ENCODE measurements around the gene OTULIN.

OTULIN gene

DNA sequence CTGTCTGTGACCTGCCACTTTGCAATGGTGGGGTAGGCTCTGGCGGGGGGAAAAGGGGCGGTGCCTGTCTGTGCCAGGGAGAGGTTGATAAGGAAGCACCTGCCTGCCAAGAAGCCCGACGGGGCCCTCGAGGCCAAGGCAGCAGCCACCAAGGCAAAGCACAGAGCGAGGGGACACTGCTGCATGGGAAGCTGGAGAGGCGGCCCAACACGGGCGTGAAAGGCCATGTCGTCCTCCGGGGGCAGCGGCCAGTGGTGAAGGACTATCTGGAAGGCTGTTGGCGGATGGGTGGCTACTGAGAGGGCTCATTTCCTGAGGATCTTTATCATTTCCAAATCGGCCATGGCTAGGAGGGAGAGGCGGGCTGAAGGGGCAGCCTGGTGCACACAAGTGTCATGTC is 66.4 kb downstream of the OTULIN start:
- Histone ChIP-seq H3K4me1 (ENCODE audit: low read depth, poor library complexity, severe bottlenecking) (peaks cover 6% of the 10 kb centered on the region), H2AFZ (ENCODE audit: low read depth) (no peak overlapping the region), H4K20me1 (ENCODE audit: insufficient read depth) (no peaks in the 10 kb centered on the region), H3K4me2 (no peak overlapping the region), H3K79me2 (ENCODE audit: insufficient read depth, low read depth) (no peaks in the 10 kb centered on the region), H3K27me3 (ENCODE audit: insufficient read depth, low read depth) (no peaks in the 10 kb centered on the region), H3K36me3 (ENCODE audit: insufficient read depth) (no peaks in the 10 kb centered on the region), H3K4me3 (IDR thresholded peaks at IDR 0.05; ENCODE audit: insufficient read depth, low read depth, low read length) (no peak overlapping the region), H3K9ac (no peak overlapping the region), H3K27ac (no peak overlapping the region)
- TF ChIP-seq, protein P1, sequence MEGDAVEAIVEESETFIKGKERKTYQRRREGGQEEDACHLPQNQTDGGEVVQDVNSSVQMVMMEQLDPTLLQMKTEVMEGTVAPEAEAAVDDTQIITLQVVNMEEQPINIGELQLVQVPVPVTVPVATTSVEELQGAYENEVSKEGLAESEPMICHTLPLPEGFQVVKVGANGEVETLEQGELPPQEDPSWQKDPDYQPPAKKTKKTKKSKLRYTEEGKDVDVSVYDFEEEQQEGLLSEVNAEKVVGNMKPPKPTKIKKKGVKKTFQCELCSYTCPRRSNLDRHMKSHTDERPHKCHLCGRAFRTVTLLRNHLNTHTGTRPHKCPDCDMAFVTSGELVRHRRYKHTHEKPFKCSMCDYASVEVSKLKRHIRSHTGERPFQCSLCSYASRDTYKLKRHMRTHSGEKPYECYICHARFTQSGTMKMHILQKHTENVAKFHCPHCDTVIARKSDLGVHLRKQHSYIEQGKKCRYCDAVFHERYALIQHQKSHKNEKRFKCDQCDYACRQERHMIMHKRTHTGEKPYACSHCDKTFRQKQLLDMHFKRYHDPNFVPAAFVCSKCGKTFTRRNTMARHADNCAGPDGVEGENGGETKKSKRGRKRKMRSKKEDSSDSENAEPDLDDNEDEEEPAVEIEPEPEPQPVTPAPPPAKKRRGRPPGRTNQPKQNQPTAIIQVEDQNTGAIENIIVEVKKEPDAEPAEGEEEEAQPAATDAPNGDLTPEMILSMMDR (conservative IDR thresholded peaks at IDR 0.05; ENCODE audit: low read depth, low read length): no peak

GRCh38 chr5:14732991-14733390 is 68.5 kb downstream of the OTULIN start:
- Histone ChIP-seq H3K4me3 (IDR thresholded peaks at IDR 0.05; ENCODE audit: insufficient read depth, low read depth, low read length) (no peak overlapping the region), H4K20me1 (ENCODE audit: insufficient read depth) (no peaks in the 10 kb centered on the region), H3K4me1 (ENCODE audit: low read depth, poor library complexity, severe bottlenecking) (no peaks in the 10 kb centered on the region), H3K27ac (no peak overlapping the region), H3K36me3 (ENCODE audit: insufficient read depth) (no peaks in the 10 kb centered on the region), H2AFZ (ENCODE audit: low read depth) (no peak overlapping the region), H3K27me3 (ENCODE audit: insufficient read depth, low read depth) (no peaks in the 10 kb centered on the region), H3K4me2 (no peak overlapping the region), H3K79me2 (ENCODE audit: insufficient read depth, low read depth) (no peaks in the 10 kb centered on the region), H3K9ac (no peak overlapping the region)
- TF ChIP-seq, protein P1 (conservative IDR thresholded peaks at IDR 0.05; ENCODE audit: low read depth, low read length): no peak

DNA sequence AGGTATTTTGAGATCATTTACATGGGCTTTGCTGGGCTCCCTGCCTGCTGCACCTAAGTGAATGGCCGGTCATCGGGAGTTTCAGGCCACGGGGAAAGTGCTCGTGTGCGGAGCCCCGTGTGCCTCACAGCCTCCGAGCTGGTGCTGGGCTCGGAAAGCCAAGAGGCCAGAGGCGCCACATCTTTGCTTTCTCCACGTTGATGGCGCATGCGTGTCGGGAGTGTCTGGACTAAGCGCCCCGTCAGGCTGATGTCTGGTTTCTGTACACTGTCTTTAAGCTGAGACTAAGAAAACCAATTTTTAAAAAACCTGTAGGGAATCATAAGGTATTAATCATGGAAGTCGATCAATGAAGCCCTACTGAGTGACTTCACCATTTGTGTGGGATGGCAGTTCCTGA is 69.1 kb downstream of the OTULIN start:
- no peaks in the 10 kb centered on the region for H3K79me2 ChIP-seq (ENCODE audit: insufficient read depth, low read depth)
- no peak overlapping the region for H3K9ac ChIP-seq
- no peaks in the 10 kb centered on the region for H3K36me3 ChIP-seq (ENCODE audit: insufficient read depth)
- TF ChIP-seq, protein P1 (conservative IDR thresholded peaks at IDR 0.05; ENCODE audit: low read depth, low read length): no peak
- no peak overlapping the region for H2AFZ ChIP-seq (ENCODE audit: low read depth)
- H4K20me1 ChIP-seq (ENCODE audit: insufficient read depth): no peaks in the 10 kb centered on the region
- H3K4me3 ChIP-seq (IDR thresholded peaks at IDR 0.05; ENCODE audit: insufficient read depth, low read depth, low read length): no peak overlapping the region
- no peak overlapping the region for H3K4me2 ChIP-seq
- no peak overlapping the region for H3K27ac ChIP-seq
- H3K27me3 ChIP-seq (ENCODE audit: insufficient read depth, low read depth): no peaks in the 10 kb centered on the region
- H3K4me1 ChIP-seq (ENCODE audit: low read depth, poor library complexity, severe bottlenecking): no peaks in the 10 kb centered on the region

DNA sequence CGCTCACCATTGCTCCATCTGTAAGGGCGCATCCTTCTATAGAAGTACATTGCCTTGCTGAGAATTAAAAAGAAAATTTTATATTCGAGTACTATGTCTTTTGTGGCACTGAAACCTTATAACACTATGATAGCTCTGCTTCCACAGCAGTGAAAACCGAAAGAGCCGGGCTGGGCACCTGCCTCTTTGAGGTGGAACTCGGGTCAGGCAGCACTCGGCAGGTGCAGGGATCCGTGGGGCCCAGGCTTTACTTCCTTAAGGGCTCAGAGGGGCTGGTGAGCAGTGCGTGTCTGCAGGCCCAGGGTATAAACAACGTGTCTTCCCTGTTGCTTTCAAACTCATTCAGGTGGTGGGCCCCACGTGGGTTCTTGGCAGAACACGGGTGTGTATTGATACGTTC is 69.9 kb downstream of the OTULIN start:
- Histone ChIP-seq H3K4me1 (ENCODE audit: low read depth, poor library complexity, severe bottlenecking) (no peaks in the 10 kb centered on the region), H3K4me3 (IDR thresholded peaks at IDR 0.05; ENCODE audit: insufficient read depth, low read depth, low read length) (no peak overlapping the region), H3K9ac (no peak overlapping the region), H3K27me3 (ENCODE audit: insufficient read depth, low read depth) (no peaks in the 10 kb centered on the region), H3K79me2 (ENCODE audit: insufficient read depth, low read depth) (no peaks in the 10 kb centered on the region), H2AFZ (ENCODE audit: low read depth) (no peak overlapping the region), H3K36me3 (ENCODE audit: insufficient read depth) (no peaks in the 10 kb centered on the region), H3K27ac (no peak overlapping the region), H3K4me2 (no peak overlapping the region), H4K20me1 (ENCODE audit: insufficient read depth) (no peaks in the 10 kb centered on the region)
- TF ChIP-seq, protein P1 (conservative IDR thresholded peaks at IDR 0.05; ENCODE audit: low read depth, low read length): no peak

Measured in KMS-11 (cell line).